ENCODE measurements around the gene MPRIP. TPM values are rescaled to one million over a fixed set of nuclear protein-coding genes. Genes with fewer than 3 reads are reported as not detected.

MPRIP gene
- polyA plus RNA-seq, 1 donor (not counting 4 experiments of a cell fraction or from before 2014, with no cell fraction given) = 113 TPM

- peak overlapping the region; percentile 92 for H3K27ac ChIP-seq (ENCODE audit: control insufficient read depth, insufficient read depth, low read length)
- peaks cover 7% of the 10 kb centered on the region for H3K9me1 ChIP-seq (ENCODE audit: control insufficient read depth, extremely low read depth, insufficient read depth, low read length)
- dilution Hi-C loops (cut with MboI; ENCODE audit: extremely low pct_ligation_motif_present, low sequenced_read_pairs) = no loop called here
- peak overlapping the region; percentile 60 for H3K9ac ChIP-seq (ENCODE audit: control insufficient read depth, extremely low read depth, insufficient read depth, low read length)
- TF ChIP-seq EZH2 (IDR thresholded peaks at IDR 0.05; ENCODE audit: low read length) (no peak), CTCF (optimal IDR thresholded peaks at IDR 0.05 in 1 of 3, IDR thresholded peaks at IDR 0.05 in 1 of 3, conservative IDR thresholded peaks at IDR 0.05 in 1 of 3; ENCODE audit: extremely low read depth in 1 of 3, insufficient read depth in 2 of 3, low read length in 3 of 3) (no peak)
- FAIRE-seq = peak; percentile 39
- H3K9me3 ChIP-seq (ENCODE audit: control insufficient read depth, low read depth, low read length) = no peaks in the 10 kb centered on the region
- H3K4me3 ChIP-seq (ENCODE audit: control insufficient read depth in 2 of 3, extremely low read depth in 1 of 3, insufficient read depth in 2 of 3, low read depth in 1 of 3, low read length in 3 of 3) = peak overlapping the region in 2 of 3 experiments; percentile 12 to 18
- peak overlapping the region; percentile 65 for H3K4me2 ChIP-seq (ENCODE audit: control insufficient read depth, extremely low read depth, insufficient read depth, low read depth, low read length)
- H4K20me1 ChIP-seq (ENCODE audit: control insufficient read depth, extremely low read depth, insufficient read depth, low read length) = peaks cover 6% of the 10 kb centered on the region
- peaks cover 40 to 51% of the 10 kb centered on the region in 2 experiments for H3K36me3 ChIP-seq (ENCODE audit: control insufficient read depth in 2 of 2, extremely low read depth in 1 of 2, insufficient read depth in 2 of 2, low read length in 2 of 2)
- DNase-seq (ENCODE audit: low read depth, low spot score) = no peak
- H3K27me3 ChIP-seq (ENCODE audit: control insufficient read depth, extremely low read depth, insufficient read depth, low read length) = no peaks in the 10 kb centered on the region
- peaks cover 54% of the 10 kb centered on the region for H3K4me1 ChIP-seq (ENCODE audit: control insufficient read depth, extremely low read depth, insufficient read depth, low read length)
- no peaks in the 10 kb centered on the region for H3K79me2 ChIP-seq (ENCODE audit: control insufficient read depth, insufficient read depth, low read length)
- no peak overlapping the region for H2AFZ ChIP-seq (ENCODE audit: control insufficient read depth, low read length)
These were observed 109.3 kb downstream of the MPRIP start for GRCh38 chr17:17151541-17151940.

- H3K4me2 ChIP-seq (ENCODE audit: control insufficient read depth, extremely low read depth, insufficient read depth, low read depth, low read length) = peak overlapping the region; percentile 65
- H3K36me3 ChIP-seq (ENCODE audit: control insufficient read depth in 2 of 2, extremely low read depth in 1 of 2, insufficient read depth in 2 of 2, low read length in 2 of 2) = peaks cover 40 to 50% of the 10 kb centered on the region in 2 experiments
- no peak overlapping the region for H3K4me3 ChIP-seq (ENCODE audit: control insufficient read depth in 2 of 3, extremely low read depth in 1 of 3, insufficient read depth in 2 of 3, low read depth in 1 of 3, low read length in 3 of 3)
- no peaks in the 10 kb centered on the region for H3K27me3 ChIP-seq (ENCODE audit: control insufficient read depth, extremely low read depth, insufficient read depth, low read length)
- H3K27ac ChIP-seq (ENCODE audit: control insufficient read depth, insufficient read depth, low read length) = peak overlapping the region; percentile 92
- peaks cover 7% of the 10 kb centered on the region for H3K9me1 ChIP-seq (ENCODE audit: control insufficient read depth, extremely low read depth, insufficient read depth, low read length)
- H3K4me1 ChIP-seq (ENCODE audit: control insufficient read depth, extremely low read depth, insufficient read depth, low read length) = peaks cover 58% of the 10 kb centered on the region
- H3K9me3 ChIP-seq (ENCODE audit: control insufficient read depth, low read depth, low read length) = no peaks in the 10 kb centered on the region
- no peaks in the 10 kb centered on the region for H3K79me2 ChIP-seq (ENCODE audit: control insufficient read depth, insufficient read depth, low read length)
- DNase-seq (ENCODE audit: low read depth, low spot score) (no peak), FAIRE-seq (peak; percentile 90)
- no peak overlapping the region for H2AFZ ChIP-seq (ENCODE audit: control insufficient read depth, low read length)
- peak overlapping the region; percentile 60 for H3K9ac ChIP-seq (ENCODE audit: control insufficient read depth, extremely low read depth, insufficient read depth, low read length)
- peaks cover 6% of the 10 kb centered on the region for H4K20me1 ChIP-seq (ENCODE audit: control insufficient read depth, extremely low read depth, insufficient read depth, low read length)
- dilution Hi-C loops (cut with MboI; ENCODE audit: extremely low pct_ligation_motif_present, low sequenced_read_pairs) = no loop called here
- TF ChIP-seq CTCF (optimal IDR thresholded peaks at IDR 0.05 in 1 of 3, IDR thresholded peaks at IDR 0.05 in 1 of 3, conservative IDR thresholded peaks at IDR 0.05 in 1 of 3; ENCODE audit: extremely low read depth in 1 of 3, insufficient read depth in 2 of 3, low read length in 3 of 3) (no peak), EZH2 (IDR thresholded peaks at IDR 0.05; ENCODE audit: low read length) (no peak)
These were observed 109.7 kb downstream of the MPRIP start for GRCh38 chr17:17151962-17152361.
